KMS-11 (cell line): ENCODE results near the gene TCP11L1.
A peak's percentile ranks its signal among the peaks of the same experiment; 100 is the strongest.

ENCODE experiments used
- H2AFZ ChIP-seq: fragments of 200-600 bp; sonication (generic); 2 replicates; pipeline ENCODE4 v1.6.1; 2016; ENCODE audit warnings: antibody characterized with exemption, mixed run types, low read depth
- H3K27ac ChIP-seq: fragments of 200-600 bp; sonication (generic); 2 replicates; pipeline ENCODE4 v1.6.1; 2016; ENCODE audit warnings: mild to moderate bottlenecking, mixed run types
- H3K27me3 ChIP-seq: fragments of 200-600 bp; sonication (generic); 2 replicates; pipeline ENCODE4 v1.6.1; 2017; ENCODE audit warnings: mild to moderate bottlenecking, low read depth, mixed run types, moderate library complexity; ENCODE audit not compliant: insufficient read depth
- H3K36me3 ChIP-seq: fragments of 200-600 bp; sonication (generic); 2 replicates; pipeline ENCODE4 v1.6.1; 2017; ENCODE audit warnings: mild to moderate bottlenecking, mixed run types; ENCODE audit not compliant: insufficient read depth
- H3K4me1 ChIP-seq: fragments of 200-600 bp; sonication (generic); 2 replicates; pipeline ENCODE4 v1.6.1; 2016; ENCODE audit warnings: mild to moderate bottlenecking, low read depth, mixed run types; ENCODE audit not compliant: poor library complexity, severe bottlenecking
- H3K4me2 ChIP-seq: fragments of 200-600 bp; sonication (generic); 2 replicates; pipeline ENCODE4 v1.7.0; 2016; ENCODE audit warnings: mild to moderate bottlenecking, mixed run types
- H3K4me3 ChIP-seq: fragments of 200-600 bp; sonication (generic); IDR thresholded peaks from 2 replicates; pipeline ENCODE4 v1.6.1; 2017; ENCODE audit warnings: low read depth, low read length, mixed read lengths; ENCODE audit not compliant: insufficient read depth
- H3K79me2 ChIP-seq: fragments of 200-600 bp; sonication (generic); 2 replicates; pipeline ENCODE4 v1.6.1; 2016; ENCODE audit warnings: low read depth, mixed run types; ENCODE audit not compliant: insufficient read depth
- H3K9ac ChIP-seq: fragments of 200-600 bp; sonication (generic); 2 replicates; pipeline ENCODE4 v1.6.1; 2016; ENCODE audit warnings: mild to moderate bottlenecking, mixed run types
- H4K20me1 ChIP-seq: fragments of 200-600 bp; sonication (generic); 2 replicates; pipeline ENCODE4 v1.6.1; 2016; ENCODE audit warnings: mild to moderate bottlenecking, mixed run types; ENCODE audit not compliant: insufficient read depth
- CTCF ChIP-seq: fragments of 200-600 bp; sonication (generic); conservative IDR thresholded peaks from 2 replicates; pipeline ENCODE4 v1.6.1; 2017; ENCODE audit warnings: low read depth, mild to moderate bottlenecking, antibody characterized with exemption, low read length, moderate library complexity, mixed read lengths

Gene TCP11L1

GRCh38 chr11:33064866-33065265 lies 25.5 kb downstream of the TCP11L1 start:
- no peak overlapping the region for H2AFZ ChIP-seq
- H3K27ac ChIP-seq: no peak overlapping the region
- H3K4me3 ChIP-seq: no peak overlapping the region
- H3K79me2 ChIP-seq: no peaks in the 10 kb centered on the region
- no peak for TF ChIP-seq CTCF
- H3K9ac ChIP-seq: no peak overlapping the region
- peaks cover 15% of the 10 kb centered on the region for H3K4me1 ChIP-seq
- H3K27me3 ChIP-seq: no peaks in the 10 kb centered on the region
- no peaks in the 10 kb centered on the region for H4K20me1 ChIP-seq
- no peaks in the 10 kb centered on the region for H3K36me3 ChIP-seq
- H3K4me2 ChIP-seq: no peak overlapping the region

- no peak overlapping the region for H3K4me3 ChIP-seq
- no peaks in the 10 kb centered on the region for H3K79me2 ChIP-seq
- no peaks in the 10 kb centered on the region for H4K20me1 ChIP-seq
- H2AFZ ChIP-seq: no peak overlapping the region
- no peak overlapping the region for H3K4me2 ChIP-seq
- no peak overlapping the region for H3K27ac ChIP-seq
- no peaks in the 10 kb centered on the region for H3K36me3 ChIP-seq
- H3K4me1 ChIP-seq: peaks cover 16% of the 10 kb centered on the region
- H3K9ac ChIP-seq: no peak overlapping the region
- no peaks in the 10 kb centered on the region for H3K27me3 ChIP-seq
- peak; percentile 82 for TF ChIP-seq CTCF
Measured at GRCh38 chr11:33065445-33066178, 26.2 kb downstream of the TCP11L1 start.

- H4K20me1 ChIP-seq: no peaks in the 10 kb centered on the region
- no peaks in the 10 kb centered on the region for H3K36me3 ChIP-seq
- no peak overlapping the region for H3K4me2 ChIP-seq
- no peaks in the 10 kb centered on the region for H3K27me3 ChIP-seq
- no peaks in the 10 kb centered on the region for H3K79me2 ChIP-seq
- no peak for TF ChIP-seq CTCF
- peaks cover 27% of the 10 kb centered on the region for H3K4me1 ChIP-seq
- H2AFZ ChIP-seq: no peak overlapping the region
- no peak overlapping the region for H3K27ac ChIP-seq
- no peak overlapping the region for H3K4me3 ChIP-seq
- H3K9ac ChIP-seq: no peak overlapping the region
Measured at GRCh38 chr11:33067294-33067693, 27.9 kb downstream of the TCP11L1 start.

GRCh38 chr11:33068611-33069340 lies 29.4 kb downstream of the TCP11L1 start:
- H3K27me3 ChIP-seq: no peaks in the 10 kb centered on the region
- no peak overlapping the region for H2AFZ ChIP-seq
- no peak for TF ChIP-seq CTCF
- H3K9ac ChIP-seq: no peak overlapping the region
- H3K4me3 ChIP-seq: no peak overlapping the region
- H3K4me1 ChIP-seq: peaks cover 18% of the 10 kb centered on the region
- no peaks in the 10 kb centered on the region for H4K20me1 ChIP-seq
- H3K4me2 ChIP-seq: no peak overlapping the region
- no peaks in the 10 kb centered on the region for H3K79me2 ChIP-seq
- H3K27ac ChIP-seq: no peak overlapping the region
- H3K36me3 ChIP-seq: no peaks in the 10 kb centered on the region
